Retinal pigment epithelial cell (primary cell): ENCODE results near the gene FADS1.

Experiments used
- DNase-seq: peaks from one replicate; pipeline ENCODE4 v3.0.0-alpha.2; 2010; ENCODE audit warnings: low read depth
- H3K4me3 ChIP-seq: 2 replicates; pipeline ENCODE4 v1.5.1; 2011; ENCODE audit warnings: mild to moderate bottlenecking, low read length, control low read depth, moderate library complexity
- TF ChIP-seq, protein P1 (sequence below): conservative IDR thresholded peaks from 2 replicates; pipeline ENCODE4 v1.5.1; 2011; ENCODE audit warnings: low read depth, low read length, control low read depth, inconsistent platforms

The FADS1 gene

DNA sequence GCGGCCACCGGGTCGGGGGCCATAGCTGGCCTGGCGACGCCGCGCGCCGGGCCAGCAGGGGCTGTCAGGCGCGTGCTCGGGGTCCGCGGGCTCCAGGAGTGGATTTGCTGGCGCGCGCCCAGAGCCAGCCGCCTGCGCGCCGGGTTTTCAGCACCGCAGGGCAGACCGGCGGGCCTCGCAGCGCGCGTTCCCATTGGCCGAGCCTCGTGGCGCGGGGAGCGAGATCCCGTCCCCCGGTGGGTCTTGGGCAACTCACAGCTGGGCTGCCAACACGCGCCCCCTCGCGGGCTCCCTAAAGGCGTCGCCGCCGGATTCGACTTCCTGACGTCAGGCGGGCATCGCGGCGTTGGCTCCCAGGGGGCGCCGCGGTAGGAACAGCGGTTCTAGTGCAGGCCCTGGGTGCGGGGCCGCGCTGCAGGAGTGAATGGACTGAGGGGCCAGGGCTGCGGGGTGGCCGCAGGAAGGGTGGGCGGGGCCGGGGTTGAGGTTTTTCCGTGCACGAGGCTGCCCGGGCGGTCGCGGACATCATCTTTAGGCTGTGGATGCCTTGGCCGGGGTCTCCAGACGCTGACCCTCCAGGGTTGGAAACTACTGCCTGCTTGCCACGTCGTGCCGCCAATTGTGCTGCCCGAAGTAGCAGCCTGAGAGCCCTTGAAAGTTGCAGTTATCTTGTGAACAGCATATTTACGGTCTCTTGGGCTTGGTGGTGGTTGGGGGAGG is at the start of gene FADS1:
Gene FADS1, minus strand, starts transcription at position 268 of the 720 bp plus-strand sequence. Its CDS starts 74 bp downstream, at position 194.
- peak; percentile 87 for DNase-seq
- TF ChIP-seq, protein P1, sequence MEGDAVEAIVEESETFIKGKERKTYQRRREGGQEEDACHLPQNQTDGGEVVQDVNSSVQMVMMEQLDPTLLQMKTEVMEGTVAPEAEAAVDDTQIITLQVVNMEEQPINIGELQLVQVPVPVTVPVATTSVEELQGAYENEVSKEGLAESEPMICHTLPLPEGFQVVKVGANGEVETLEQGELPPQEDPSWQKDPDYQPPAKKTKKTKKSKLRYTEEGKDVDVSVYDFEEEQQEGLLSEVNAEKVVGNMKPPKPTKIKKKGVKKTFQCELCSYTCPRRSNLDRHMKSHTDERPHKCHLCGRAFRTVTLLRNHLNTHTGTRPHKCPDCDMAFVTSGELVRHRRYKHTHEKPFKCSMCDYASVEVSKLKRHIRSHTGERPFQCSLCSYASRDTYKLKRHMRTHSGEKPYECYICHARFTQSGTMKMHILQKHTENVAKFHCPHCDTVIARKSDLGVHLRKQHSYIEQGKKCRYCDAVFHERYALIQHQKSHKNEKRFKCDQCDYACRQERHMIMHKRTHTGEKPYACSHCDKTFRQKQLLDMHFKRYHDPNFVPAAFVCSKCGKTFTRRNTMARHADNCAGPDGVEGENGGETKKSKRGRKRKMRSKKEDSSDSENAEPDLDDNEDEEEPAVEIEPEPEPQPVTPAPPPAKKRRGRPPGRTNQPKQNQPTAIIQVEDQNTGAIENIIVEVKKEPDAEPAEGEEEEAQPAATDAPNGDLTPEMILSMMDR = peak; percentile 63
- H3K4me3 ChIP-seq = peak within 1 kb of the TSS; percentile 77

DNA sequence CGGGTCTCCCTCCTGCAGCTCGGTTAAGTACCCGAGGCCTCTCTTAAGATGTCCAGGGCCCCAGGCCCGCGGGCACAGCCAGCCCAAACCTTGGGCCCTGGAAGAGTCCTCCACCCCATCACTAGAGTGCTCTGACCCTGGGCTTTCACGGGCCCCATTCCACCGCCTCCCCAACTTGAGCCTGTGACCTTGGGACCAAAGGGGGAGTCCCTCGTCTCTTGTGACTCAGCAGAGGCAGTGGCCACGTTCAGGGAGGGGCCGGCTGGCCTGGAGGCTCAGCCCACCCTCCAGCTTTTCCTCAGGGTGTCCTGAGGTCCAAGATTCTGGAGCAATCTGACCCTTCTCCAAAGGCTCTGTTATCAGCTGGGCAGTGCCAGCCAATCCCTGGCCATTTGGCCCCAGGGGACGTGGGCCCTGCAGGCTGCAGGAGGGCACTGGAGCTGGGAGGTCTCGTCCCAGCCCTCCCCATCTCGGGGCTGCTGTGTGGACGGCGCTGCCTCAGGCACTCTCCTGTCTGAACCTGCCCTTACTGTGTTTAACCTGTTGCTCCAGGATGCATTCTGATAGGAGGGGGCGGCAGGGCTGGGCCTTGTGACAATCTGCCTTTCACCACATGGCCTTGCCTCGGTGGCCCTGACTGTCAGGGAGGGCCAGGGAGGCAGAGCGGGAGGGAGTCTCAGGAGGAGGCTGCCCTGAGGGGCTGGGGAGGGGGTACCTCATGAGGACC is 49.6 kb upstream of the FADS1 start:
- DNase-seq = no peak
- no peak overlapping the region for H3K4me3 ChIP-seq
- TF ChIP-seq, protein P1 = no peak

DNA sequence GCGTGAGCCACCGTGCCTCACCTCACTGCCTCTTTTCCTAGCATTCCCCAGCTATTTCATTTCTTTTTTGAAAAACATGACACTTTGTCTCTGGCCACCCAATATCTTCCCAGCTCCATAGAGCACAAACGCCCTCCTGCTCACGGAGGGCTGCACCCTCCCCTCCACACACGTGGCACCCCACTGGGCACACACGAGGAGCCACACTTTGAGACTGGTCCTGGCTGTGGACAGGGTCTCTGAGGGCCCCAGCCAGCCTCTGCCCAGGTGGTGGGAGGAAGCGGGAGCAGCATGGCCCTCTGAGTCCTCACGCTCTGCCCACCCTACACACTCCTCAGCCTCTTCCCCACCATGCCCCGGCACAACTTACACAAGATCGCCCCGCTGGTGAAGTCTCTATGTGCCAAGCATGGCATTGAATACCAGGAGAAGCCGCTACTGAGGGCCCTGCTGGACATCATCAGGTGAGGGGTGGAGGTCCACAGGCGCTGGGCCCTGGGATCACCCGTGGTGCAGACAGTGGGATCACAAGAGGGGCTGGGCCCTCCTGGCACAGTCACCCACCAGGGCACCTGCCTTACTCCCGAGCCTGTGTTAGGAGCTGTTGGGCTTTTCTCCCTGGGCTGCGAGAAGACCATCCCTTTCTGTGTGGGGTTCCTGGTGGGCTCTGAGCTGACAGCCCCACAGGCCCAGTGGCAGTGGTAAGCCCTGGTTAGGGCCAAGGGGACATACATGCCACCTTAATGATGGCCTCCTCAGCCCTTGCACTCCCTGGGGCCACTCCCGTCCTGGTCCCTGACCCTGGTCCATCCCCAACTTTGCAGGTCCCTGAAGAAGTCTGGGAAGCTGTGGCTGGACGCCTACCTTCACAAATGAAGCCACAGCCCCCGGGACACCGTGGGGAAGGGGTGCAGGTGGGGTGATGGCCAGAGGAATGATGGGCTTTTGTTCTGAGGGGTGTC is 48.3 kb upstream of the FADS1 start:
- H3K4me3 ChIP-seq = no peak overlapping the region
- no peak for DNase-seq
- TF ChIP-seq, protein P1 = no peak

DNA sequence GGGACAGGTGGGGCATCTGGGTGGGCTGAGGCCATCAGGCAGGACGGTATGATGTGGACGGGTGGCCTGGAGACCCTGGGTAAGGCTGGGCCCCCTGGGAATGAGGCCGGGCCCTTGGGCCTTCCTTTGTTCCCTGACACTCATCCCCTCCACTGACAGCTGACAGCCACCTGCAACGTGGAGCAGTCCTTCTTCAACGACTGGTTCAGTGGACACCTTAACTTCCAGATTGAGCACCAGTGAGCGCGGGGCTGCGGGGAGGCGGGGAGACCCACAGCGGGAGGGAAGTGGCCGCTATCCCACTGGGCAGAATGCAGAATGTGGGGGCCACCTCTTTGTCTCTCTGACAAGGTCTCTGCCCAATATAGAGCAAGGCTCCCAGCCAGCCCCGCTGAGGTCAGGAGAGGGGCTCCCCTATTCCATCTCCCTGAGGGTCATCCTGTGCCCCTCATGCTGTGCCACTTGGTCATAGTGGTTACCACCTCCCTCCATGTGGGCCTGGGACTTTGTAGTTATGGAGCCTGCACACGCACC is 46.8 kb upstream of the FADS1 start:
- H3K4me3 ChIP-seq = no peak overlapping the region
- no peak for DNase-seq
- TF ChIP-seq, protein P1 = no peak

DNA sequence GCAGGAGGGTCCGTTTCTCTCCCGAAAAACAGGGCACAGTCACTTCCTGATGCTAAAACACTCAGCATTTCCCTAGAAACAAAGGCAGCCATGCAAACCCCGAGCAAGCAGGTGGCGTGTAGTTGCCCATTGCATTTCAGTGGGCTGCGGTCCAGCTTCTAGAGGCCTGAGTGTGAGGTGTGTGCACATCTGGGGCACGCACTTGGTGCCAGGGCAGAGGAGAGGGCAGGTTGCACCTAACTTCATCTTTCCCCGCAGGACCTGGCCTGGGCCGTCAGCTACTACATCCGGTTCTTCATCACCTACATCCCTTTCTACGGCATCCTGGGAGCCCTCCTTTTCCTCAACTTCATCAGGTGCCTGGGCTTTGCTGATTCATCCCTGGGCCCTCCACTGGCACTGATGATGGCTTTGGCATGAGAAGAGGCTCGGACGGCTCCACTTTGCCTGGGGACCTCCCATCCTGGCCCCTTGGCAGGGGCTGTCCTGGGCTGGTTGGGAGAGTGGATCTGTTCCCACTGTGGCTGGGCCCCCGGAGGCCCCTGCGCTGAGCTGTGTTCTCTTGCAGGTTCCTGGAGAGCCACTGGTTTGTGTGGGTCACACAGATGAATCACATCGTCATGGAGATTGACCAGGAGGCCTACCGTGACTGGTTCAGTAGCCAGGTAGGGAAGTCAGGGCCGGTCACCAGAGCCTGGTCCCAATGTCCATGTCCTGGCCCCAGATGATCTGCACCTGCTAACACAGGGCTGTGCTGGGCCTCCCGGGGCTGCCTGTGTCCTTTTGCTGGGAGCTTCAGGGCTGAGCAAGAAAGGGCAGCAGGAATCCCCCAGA is 46.1 kb upstream of the FADS1 start:
- TF ChIP-seq, protein P1 = no peak
- DNase-seq = no peak
- H3K4me3 ChIP-seq = no peak overlapping the region

DNA sequence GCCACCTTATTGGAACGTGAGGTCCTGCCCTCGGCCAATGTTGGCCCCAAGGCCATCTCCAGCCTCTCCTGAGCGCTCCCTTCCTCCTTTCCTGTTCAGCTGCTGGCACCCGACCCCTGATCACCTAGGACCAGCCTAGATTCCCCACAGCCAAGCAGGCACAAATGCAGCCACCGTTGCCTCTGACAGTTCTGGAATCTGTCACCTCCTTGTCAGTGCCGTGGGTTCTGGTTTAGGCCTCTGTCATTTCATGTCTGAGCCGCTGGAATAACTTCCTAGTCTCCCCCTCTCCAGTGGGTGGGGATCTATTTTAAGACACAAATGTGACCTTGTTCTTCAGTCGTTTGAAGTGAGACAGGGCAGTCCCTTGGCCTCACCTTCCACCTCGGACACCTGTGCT is 44.8 kb upstream of the FADS1 start:
- DNase-seq = no peak
- TF ChIP-seq, protein P1 = no peak
- no peak overlapping the region for H3K4me3 ChIP-seq
